MM.1S (cell line): Measurements from ENCODE around the gene LSM10.

ENCODE experiments used
- DNase-seq: peaks from one replicate; pipeline ENCODE4 v3.0.0-alpha.2; 2015
- H2AFZ ChIP-seq: fragments of 300-600 bp; sonication (generic); 2 replicates; pipeline ENCODE4 v1.6.0; 2016; ENCODE audit warnings: antibody characterized with exemption, low read length
- H3F3A ChIP-seq: fragments of 300-600 bp; sonication (generic); 2 replicates; pipeline ENCODE4 v1.6.1; 2016; ENCODE audit warnings: mild to moderate bottlenecking, antibody characterized with exemption, low read length, moderate library complexity, mixed read lengths; ENCODE audit not compliant: insufficient read depth
- H3K27ac ChIP-seq: fragments of 300-600 bp; sonication (generic); 2 replicates; pipeline ENCODE4 v1.5.1; 2016; ENCODE audit warnings: mild to moderate bottlenecking, low read length
- H3K27me3 ChIP-seq: fragments of 300-600 bp; sonication (generic); replicated peaks from 2 replicates; pipeline ENCODE4 v1.6.0; 2016; ENCODE audit warnings: low read length; ENCODE audit not compliant: insufficient read depth
- H3K36me3 ChIP-seq: fragments of 300-600 bp; sonication (generic); replicated peaks from 2 replicates; pipeline ENCODE4 v1.6.1; 2016; ENCODE audit warnings: mild to moderate bottlenecking, low read length, mixed read lengths; ENCODE audit not compliant: insufficient read depth
- H3K4me1 ChIP-seq: fragments of 300-600 bp; sonication (generic); 2 replicates; pipeline ENCODE4 v1.6.1; 2016; ENCODE audit warnings: low read length, mixed read lengths
- H3K4me2 ChIP-seq: fragments of 300-600 bp; sonication (generic); 2 replicates; pipeline ENCODE4 v1.6.0; 2016; ENCODE audit warnings: low read depth, low read length
- H3K4me3 ChIP-seq: fragments of 300-600 bp; sonication (generic); 2 replicates; pipeline ENCODE4 v1.5.1; 2016; ENCODE audit warnings: low read length, mixed read lengths
- H3K79me2 ChIP-seq: fragments of 300-600 bp; sonication (generic); 2 replicates; pipeline ENCODE4 v1.6.1; 2016; ENCODE audit warnings: mixed run types, low read length, mixed read lengths
- H3K9ac ChIP-seq: fragments of 300-600 bp; sonication (generic); 2 replicates; pipeline ENCODE4 v1.6.1; 2016; ENCODE audit warnings: low read length, mixed read lengths
- H3K9me2 ChIP-seq: fragments of 300-600 bp; sonication (generic); replicated peaks from 2 replicates; pipeline ENCODE4 v1.6.1; 2016; ENCODE audit warnings: mild to moderate bottlenecking, low read length, mixed read lengths; ENCODE audit not compliant: insufficient read depth
- H3K9me3 ChIP-seq: fragments of 300-600 bp; sonication (generic); replicated peaks from 2 replicates; pipeline ENCODE4 v1.6.1; 2016; ENCODE audit warnings: mild to moderate bottlenecking, low read length, mixed read lengths; ENCODE audit not compliant: insufficient read depth
- H4K20me1 ChIP-seq: fragments of 300-600 bp; sonication (generic); 2 replicates; pipeline ENCODE4 v1.6.1; 2016; ENCODE audit warnings: mild to moderate bottlenecking, low read length, moderate library complexity, mixed read lengths; ENCODE audit not compliant: insufficient read depth
- CTCF ChIP-seq: fragments of 300-600 bp; sonication (generic); IDR thresholded peaks from 2 replicates; pipeline ENCODE4 v1.5.1; 2016; ENCODE audit warnings: antibody characterized with exemption, low read length, mixed read lengths
- EZH2 ChIP-seq: fragments of 300-600 bp; sonication (generic); optimal IDR thresholded peaks from 2 replicates; pipeline ENCODE3; 2017; ENCODE audit warnings: low read depth, mild to moderate bottlenecking, antibody characterized with exemption, low read length, mixed read lengths
- EZH2phosphoT487 ChIP-seq: fragments of 300-600 bp; sonication (generic); IDR thresholded peaks from 2 replicates; pipeline ENCODE4 v1.6.1; 2018; ENCODE audit warnings: antibody characterized with exemption, low read length

LSM10 gene

DNA sequence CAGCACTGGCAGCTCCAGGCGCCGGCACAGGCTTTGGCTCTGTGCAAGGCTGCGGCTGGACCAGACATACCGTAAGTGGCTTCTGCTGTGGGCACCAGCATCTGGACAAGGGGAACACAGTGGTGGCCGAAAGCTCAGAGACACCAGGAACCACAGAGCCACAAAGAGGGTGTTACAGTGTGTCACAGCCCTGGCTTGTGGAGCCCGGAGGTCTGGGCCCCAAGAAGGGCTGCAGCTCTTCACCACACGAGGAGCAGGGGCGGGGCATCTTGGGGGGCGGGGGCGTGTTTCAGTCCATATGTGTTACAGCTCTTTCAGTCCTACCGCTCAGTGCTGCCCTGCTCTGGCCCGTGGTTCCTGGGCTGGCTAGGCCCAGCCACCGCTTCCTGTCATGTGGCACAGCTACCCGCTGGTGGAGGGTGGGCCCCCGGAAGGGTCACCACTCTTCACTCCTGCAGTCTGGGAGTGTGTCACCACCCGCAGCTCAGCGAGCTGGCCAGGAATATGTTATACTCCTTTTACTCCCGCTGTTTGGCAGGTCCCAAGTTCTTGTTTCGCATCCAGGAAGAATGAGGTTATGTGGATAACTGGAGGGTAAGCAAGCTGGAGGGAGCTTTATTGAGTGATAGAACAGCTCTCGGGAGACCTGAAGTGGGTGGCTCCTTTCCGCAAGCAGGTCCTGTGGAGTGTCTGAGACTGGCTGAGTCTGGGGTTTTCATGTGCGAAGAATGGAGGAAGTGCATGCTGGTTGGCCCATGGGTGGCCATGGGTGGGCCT is 3.3 kb upstream of the LSM10 start:
- Histone ChIP-seq H3K36me3 (no peaks in the 10 kb centered on the region), H4K20me1 (no peaks in the 10 kb centered on the region), H3K4me2 (peak overlapping the region; percentile 79), H3F3A (no peaks in the 10 kb centered on the region), H2AFZ (peak overlapping the region; percentile 83), H3K4me1 (peaks cover 2% of the 10 kb centered on the region; the same call in 1 of the 2 replicates), H3K9ac (peak overlapping the region; percentile 80), H3K4me3 (peak overlapping the region; percentile 73), H3K27me3 (no peaks in the 10 kb centered on the region), H3K9me3 (no peaks in the 10 kb centered on the region), H3K27ac (peak overlapping the region; percentile 83), H3K79me2 (peaks cover 16% of the 10 kb centered on the region), H3K9me2 (no peaks in the 10 kb centered on the region)
- TF ChIP-seq CTCF (no peak), EZH2phosphoT487 (no peak), EZH2 (no peak)
- peak; percentile 92 for DNase-seq

- TF ChIP-seq EZH2 (no peak), EZH2phosphoT487 (no peak), CTCF (no peak)
- H2AFZ ChIP-seq = peak overlapping the region; percentile 83
- H3K27ac ChIP-seq = peak overlapping the region; percentile 83; the same call in 1 of the 2 replicates
- H3F3A ChIP-seq = no peaks in the 10 kb centered on the region
- peak overlapping the region; percentile 73 for H3K4me3 ChIP-seq
- H3K27me3 ChIP-seq = no peaks in the 10 kb centered on the region
- peak; percentile 9 for DNase-seq
- H3K9me3 ChIP-seq = no peaks in the 10 kb centered on the region
- H3K9me2 ChIP-seq = no peaks in the 10 kb centered on the region
- H3K79me2 ChIP-seq = peaks cover 17% of the 10 kb centered on the region
- H3K36me3 ChIP-seq = no peaks in the 10 kb centered on the region
- peak overlapping the region; percentile 48; the same call in 1 of the 2 replicates for H3K9ac ChIP-seq
- peaks cover 2% of the 10 kb centered on the region; the same call in 1 of the 2 replicates for H3K4me1 ChIP-seq
- H4K20me1 ChIP-seq = no peaks in the 10 kb centered on the region
- peak overlapping the region; percentile 79 for H3K4me2 ChIP-seq
Observed at GRCh38 chr1:36400514-36400824, 2.8 kb upstream of the LSM10 start.

GRCh38 chr1:36398370-36398977 is 766 bp upstream of the LSM10 start:
- H3K79me2 ChIP-seq = peaks cover 27% of the 10 kb centered on the region
- no peaks in the 10 kb centered on the region for H3K36me3 ChIP-seq
- no peaks in the 10 kb centered on the region for H4K20me1 ChIP-seq
- peak overlapping the region; percentile 77; the same call in 1 of the 2 replicates for H3K4me3 ChIP-seq
- no peak overlapping the region for H3K27ac ChIP-seq
- no peaks in the 10 kb centered on the region for H3K9me2 ChIP-seq
- TF ChIP-seq EZH2 (no peak), EZH2phosphoT487 (no peak), CTCF (no peak)
- H3K27me3 ChIP-seq = no peaks in the 10 kb centered on the region
- peak overlapping the region; percentile 90 for H2AFZ ChIP-seq
- DNase-seq = no peak
- H3K4me1 ChIP-seq = peaks cover 2% of the 10 kb centered on the region; the same call in 1 of the 2 replicates
- H3K4me2 ChIP-seq = peak overlapping the region; percentile 84
- no peaks in the 10 kb centered on the region for H3F3A ChIP-seq
- no peaks in the 10 kb centered on the region for H3K9me3 ChIP-seq
- peak overlapping the region; percentile 81; the same call in 1 of the 2 replicates for H3K9ac ChIP-seq
